GM18873 (cell line): ENCODE data around the gene CHMP6.

Source experiments
- ATAC-seq: cut with Tn5 transposase; IDR thresholded peaks from one replicate; pipeline ENCODE4 v1.9.1; 2021; ENCODE audit warnings: mild to moderate bottlenecking, moderate library complexity, moderate number of reproducible peaks; ENCODE audit not compliant: unreplicated experiment, low FRiP score

The CHMP6 gene

DNA sequence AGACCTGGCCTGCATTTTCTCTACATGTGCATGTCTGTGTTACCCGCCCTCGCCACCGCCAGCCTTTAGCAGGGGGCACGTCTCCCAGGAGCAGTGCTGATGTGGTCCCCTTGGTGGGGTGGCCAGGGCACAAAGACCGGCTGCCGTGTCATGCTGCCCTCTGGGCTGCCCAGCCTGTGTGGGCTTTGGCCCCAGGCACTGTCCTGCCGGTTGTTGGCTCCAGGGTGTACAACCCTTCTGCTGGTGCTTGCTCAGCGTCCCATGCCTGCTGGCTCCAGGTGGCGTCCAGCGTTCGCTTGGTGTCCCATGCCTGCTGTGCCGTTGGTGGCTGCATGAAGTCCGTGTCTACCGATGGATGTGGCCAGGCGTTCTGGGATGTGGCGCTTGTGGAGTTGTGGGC is 47.5 kb downstream of the CHMP6 start:
- ATAC-seq: no peak

DNA sequence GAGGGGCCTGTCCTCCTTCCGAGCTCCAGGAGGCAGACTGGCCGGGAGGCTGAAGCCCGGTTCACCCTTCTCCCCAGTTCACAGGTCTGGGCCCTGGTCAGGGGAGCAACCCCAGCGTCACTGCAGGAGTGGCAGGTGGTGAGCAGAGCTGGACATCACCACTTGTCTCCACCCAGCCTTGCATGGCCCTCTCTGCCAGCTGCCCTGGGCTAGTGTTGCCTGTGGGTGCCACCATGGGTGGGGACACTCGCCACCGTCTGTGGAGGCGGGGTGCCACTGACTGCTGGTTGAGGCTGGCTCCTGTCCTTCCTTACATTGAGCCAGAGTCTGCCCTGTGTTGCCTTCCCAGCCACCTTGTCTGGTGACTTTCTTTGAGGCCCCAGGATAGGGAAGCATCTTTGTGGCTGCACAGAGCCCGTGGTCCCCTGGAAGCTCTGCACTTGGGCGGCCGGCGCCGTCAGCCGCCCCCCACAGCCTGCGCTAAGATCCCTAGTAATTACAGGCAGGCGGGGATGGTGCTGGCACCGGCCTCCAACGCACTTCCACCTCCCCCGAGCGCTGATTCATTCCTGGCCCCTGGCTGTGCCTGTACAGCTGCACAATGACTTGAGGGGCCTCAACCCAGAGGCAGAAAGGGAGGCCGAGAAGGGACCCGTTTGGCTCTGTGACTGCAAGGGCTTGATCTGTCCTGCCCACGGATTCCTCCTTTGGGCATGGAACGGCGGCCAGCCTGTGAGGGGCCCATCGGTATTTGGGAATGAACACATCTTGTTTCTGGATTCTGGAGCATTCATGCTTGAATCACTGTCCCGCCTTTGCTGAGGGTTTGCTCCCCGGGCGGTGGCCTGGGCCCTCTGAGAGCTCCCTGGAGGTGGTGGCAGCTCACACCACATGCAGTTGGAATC is 48.5 kb downstream of the CHMP6 start:
- no peak for ATAC-seq

GRCh38 chr17:81040791-81041337 is 49.2 kb downstream of the CHMP6 start:
- no peak for ATAC-seq

GRCh38 chr17:81042606-81043005 is 51.0 kb downstream of the CHMP6 start:
- no peak for ATAC-seq

GRCh38 chr17:81043319-81043724 is 51.7 kb downstream of the CHMP6 start:
- no peak for ATAC-seq

DNA sequence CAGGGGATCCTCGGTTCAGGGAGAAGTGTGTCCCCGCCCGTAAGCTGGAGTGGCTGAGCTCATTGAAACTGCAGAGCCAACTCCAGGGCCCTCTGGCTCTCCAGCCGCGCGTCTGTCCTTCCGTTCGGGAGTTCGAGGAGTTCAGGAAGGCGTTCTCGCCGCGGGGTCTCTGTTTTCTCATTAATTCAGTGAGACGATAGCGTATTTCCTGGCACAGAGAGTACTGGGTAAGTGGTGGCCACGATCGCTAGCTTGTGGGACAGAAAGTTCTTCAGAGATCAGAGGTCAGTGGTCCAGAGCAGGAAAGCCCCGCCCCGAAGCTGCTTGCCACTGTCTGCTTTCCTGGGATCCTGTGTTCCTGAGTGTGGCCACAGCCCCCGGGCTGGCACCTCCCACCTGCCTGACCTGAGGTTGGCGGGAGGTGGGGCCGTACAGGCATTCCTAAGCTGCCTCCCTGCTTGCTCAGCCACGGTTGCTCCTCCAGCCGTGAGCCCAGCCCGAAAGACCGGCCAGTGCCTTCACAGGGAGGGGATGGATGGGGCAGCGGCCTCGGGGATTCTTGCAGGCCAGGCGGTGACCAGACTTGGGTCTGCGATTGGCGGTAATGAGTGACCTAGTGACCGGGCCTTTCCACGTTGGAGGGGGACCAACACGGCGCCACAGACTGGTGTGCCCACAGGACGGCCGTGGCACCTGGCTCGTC is 52.2 kb downstream of the CHMP6 start:
- ATAC-seq: no peak

DNA sequence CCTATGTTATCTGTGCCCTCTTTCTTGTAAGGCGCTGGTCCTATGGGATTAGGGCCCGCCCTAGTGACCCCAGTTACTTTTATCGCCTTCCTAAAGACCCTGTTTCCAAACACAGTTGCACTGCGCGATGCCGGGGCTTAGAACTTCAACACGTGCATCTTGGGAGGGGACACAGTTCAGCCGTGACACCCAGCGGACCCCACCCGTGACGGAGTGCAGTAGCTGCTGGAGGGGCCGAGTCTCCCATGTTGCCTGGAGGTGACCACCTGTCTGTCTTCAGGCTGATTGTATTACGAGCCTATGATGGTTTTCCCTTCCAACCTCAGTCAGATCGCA is 52.8 kb downstream of the CHMP6 start:
- no peak for ATAC-seq

GRCh38 chr17:81044764-81045589 is 53.3 kb downstream of the CHMP6 start:
- no peak for ATAC-seq

DNA sequence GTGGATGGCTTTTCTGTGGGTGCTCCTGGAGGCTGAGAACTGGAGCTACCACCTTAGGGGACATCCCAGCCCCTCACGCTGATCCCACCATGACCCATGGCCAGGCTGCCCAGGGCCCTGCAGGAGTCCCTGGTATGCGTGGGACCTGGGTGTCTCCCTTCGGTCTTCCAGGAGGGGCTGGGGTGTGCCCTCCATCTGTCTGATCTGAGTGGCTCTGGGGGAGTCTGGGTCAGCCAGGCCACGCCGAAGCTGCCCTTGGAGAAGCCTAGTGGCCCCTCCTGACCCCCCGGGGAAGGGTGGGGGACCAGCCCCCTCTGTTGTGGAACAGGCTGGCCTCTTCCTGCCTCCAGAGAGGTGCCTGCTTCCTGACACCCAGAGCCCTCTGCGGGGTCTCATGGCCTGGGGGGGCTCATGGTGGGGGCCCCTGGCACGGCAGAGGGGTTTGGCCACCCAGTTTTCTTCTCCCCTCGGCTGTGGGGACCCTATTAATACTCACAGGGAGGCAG is 54.0 kb downstream of the CHMP6 start:
- no peak for ATAC-seq

DNA sequence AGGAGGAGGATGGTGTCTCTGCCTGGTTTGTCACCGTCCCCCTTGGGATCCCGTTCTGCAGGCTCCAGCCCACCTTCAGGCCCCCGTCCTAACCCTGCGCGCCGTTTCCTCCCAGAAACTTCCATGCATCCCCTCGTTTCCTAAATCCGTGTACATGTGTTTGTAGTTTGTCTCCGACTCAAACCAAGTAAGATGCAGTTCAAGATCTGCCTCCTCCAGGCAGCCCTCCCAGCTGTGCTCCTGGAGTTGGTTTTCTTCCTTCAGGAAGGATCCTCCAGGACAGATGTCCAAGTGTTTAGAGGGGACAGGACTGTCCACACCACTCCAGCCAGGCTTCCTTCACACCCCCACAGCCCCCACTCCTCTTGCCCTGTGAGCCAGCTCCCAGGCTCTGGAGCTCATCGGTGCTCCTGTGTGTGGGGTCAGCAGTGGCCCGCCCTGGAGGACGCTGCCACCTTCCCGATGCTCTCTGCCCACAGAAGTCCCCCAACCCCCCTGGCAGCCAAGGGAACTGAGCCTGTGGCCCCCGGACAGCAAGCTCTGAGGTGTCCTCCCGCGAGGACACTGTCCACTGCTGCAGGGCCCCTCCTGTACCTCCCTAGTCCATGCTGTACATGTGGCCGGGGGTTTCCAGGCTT is 54.6 kb downstream of the CHMP6 start:
- no peak for ATAC-seq

DNA sequence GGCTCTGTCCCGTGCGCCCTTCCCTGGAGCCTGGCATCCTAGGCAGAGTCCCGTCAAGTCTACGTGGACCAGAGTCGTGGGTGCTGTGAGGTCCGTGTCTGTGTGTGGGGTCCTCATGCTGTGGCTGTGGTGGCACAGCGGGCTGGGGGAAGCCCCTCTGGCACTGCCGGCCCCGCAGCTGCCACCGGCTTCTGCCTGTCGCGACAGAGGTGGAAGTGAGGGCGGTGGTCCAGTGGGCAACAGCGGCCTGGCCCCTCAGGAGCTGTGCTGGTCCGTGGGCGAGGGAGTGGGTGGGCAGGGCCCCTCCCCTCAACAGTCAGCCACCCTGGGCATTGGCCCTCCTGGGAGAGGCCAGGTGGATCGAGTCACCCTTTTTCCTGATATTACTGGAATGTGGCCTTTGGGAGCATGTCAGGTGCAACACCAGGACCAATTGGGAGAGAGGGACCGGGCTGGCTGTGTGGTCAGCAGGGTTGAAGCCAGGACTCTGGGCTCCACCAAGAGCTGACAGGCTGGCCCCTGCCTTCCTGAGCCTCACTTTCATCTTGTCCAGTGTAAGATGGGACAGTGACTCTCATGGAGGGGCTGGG is 55.2 kb downstream of the CHMP6 start:
- ATAC-seq: no peak

DNA sequence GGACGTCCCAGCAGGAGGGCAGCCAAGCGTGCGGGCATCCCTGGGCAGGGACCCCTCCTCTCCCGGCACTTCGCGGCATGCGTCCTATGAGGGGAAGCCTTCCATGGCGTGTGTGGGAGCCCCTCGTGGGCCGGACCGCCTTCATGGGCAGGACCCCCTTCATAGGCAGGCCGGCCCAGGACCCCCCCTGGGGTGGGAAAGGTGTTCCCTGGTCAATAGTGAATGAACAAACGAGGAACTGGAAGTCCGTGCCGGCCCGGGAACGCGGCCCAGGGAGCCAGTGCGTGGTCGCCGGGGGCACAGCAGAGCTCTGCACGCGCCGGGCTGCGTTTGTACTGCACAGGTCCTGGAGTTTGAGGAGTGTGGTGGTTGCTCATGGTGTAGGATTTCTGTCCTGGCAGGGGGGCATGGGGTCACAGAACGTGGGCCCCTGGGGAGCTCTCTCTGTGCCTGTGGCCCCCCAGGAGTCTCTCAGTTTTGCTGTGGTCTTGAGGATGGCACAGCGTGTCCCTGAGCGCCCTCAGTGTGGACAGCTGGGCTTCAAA is 57.3 kb downstream of the CHMP6 start:
- ATAC-seq: no peak

- ATAC-seq: no peak
Observed at GRCh38 chr17:81049372-81049911, 57.8 kb downstream of the CHMP6 start.
